ENCODE results near the gene POPDC2.

Gene POPDC2

DNA sequence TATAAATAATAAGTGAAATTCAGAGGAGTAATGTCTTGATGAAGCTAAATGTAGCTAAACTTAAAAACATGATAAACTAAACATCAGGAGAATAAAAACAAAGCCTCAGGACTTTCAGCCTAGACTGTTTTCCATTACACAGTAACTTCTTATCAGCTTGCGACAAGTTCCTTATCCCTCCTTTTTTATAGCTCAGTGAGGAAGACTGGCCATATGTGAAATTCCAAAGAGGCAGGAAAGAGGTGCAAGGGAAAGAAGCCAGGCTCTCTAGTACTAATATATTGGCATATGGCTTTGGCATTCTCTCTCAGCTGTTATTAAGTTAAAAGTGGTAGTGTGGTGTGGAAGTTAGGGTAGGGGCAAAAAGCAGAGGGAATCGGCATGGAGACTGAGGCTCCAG, 12.4 kb upstream of the POPDC2 start:
- in situ Hi-C loops (cut with MboI; ENCODE audit: low sequenced_read_pairs) = no loop called here

DNA sequence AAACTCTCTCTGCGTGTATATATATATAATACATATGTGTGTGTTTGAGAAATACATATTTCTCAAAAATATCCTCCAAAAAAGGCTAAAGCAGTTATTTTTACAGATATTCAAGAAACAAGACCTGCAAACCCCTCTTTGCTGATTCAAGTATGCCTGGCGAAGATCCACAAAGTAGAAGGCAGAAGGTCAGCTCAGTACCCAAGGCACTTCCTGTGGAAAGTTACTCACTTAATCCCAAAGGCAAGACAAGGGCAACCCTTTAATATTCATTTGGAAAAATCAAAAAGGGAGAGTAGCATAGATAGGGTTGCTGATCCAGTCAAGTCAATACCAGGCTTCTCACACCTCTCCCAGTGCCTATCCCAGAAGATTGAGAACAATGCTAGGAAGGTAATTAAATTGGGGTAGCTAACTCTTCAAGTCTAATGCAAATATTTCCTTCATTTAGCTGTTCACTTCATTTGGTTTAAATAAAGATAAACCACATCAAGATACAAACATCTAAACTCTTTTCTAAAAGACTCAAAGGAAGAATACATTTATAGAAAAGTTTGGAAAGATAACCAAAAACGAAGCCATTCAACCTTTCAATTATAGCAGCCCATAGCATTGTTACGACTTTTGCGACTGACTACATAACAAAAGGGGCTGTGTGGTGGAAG, 9.6 kb upstream of the POPDC2 start:
- in situ Hi-C loops (cut with MboI; ENCODE audit: low sequenced_read_pairs) = no loop called here

GRCh38 chr3:119665954-119666559, 5.7 kb upstream of the POPDC2 start:
- in situ Hi-C loops (cut with MboI; ENCODE audit: low sequenced_read_pairs) = no loop called here

DNA sequence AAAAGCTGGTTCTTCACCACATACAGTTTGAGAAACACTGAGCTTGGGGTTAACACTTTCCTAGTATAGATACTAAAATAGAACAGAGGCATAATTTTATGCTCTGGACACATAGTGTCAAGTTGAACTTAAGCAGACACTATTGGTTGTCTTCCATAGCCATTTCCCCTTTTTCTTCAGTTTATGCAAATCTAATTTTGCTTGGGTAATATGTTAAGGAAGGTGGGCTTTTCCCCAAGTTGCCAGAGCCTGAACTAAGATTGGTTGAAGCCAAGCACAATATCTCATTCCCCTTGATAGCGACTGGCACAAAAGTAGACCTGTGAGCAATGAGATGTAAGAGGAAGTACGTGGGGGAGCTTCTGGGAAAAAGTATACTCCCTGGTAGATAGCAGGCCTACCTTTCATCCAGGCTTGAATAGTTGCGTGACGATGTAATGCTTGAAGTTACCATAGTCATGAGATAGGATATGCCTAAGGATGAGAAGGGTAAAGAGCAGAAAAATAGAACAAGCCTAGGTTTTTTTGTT, 4.5 kb upstream of the POPDC2 start:
- in situ Hi-C loops (cut with MboI; ENCODE audit: low sequenced_read_pairs) = no loop called here

- in situ Hi-C loops (cut with MboI; ENCODE audit: low sequenced_read_pairs) = no loop called here
Measured at GRCh38 chr3:119664370-119664769, 4.0 kb upstream of the POPDC2 start.

DNA sequence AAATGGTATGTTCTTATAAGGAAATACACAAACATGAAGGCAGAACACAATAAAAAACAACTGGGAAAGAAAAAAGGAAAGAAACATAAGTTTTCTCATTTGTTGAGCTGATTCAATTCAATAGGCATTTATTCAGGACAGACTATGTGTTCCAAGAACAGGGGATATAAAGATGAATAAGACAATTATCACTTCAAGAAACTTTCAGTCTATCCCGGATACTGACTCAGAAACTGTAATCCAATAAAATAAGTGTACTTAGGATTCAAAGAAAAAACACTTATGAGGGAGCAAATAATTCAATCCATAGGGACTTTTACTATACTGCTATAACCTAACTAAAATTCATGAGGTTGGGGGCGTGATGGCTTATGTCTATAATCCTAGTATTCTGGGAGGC, 3.5 kb upstream of the POPDC2 start:
- in situ Hi-C loops (cut with MboI; ENCODE audit: low sequenced_read_pairs) = no loop called here

GRCh38 chr3:119662604-119663373, 2.4 kb upstream of the POPDC2 start:
- in situ Hi-C loops (cut with MboI; ENCODE audit: low sequenced_read_pairs) = no loop called here

DNA sequence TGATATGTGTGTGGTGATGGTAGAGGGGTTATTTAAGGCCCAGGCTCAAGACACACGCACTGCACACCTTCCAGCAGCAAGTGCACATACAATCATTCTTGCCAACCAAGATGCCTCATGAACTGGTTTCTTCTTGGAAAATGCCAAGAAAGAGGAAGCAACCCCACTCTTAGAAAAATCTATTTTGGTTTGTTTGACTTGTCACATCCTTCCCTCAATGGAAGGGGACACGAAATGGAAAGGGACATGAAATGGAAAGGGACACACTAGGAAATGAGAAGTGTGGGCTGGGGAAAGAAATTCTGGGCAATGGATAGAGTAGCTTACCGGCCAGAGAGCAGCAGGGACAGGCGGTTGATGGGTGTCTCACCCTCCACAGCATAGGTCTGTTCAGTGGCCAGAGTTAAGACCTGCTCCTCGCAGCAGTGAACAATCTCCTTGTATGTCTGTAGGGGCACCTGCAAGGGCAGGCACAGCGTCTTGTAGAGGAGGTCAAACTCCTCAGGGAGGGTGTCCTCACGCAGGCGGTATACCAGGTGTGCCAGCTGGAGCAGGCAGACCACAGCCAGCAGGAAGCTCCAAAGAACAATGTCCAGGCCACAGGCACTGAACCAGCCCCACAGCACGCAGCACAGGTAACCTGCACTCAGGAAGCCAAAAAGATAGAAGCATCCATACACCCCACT, 640 bp downstream of the POPDC2 start:
- in situ Hi-C loops (cut with MboI; ENCODE audit: low sequenced_read_pairs) = no loop called here

- in situ Hi-C loops (cut with MboI; ENCODE audit: low sequenced_read_pairs) = no loop called here
Measured at GRCh38 chr3:119658994-119659393, 1.4 kb downstream of the POPDC2 start.

DNA sequence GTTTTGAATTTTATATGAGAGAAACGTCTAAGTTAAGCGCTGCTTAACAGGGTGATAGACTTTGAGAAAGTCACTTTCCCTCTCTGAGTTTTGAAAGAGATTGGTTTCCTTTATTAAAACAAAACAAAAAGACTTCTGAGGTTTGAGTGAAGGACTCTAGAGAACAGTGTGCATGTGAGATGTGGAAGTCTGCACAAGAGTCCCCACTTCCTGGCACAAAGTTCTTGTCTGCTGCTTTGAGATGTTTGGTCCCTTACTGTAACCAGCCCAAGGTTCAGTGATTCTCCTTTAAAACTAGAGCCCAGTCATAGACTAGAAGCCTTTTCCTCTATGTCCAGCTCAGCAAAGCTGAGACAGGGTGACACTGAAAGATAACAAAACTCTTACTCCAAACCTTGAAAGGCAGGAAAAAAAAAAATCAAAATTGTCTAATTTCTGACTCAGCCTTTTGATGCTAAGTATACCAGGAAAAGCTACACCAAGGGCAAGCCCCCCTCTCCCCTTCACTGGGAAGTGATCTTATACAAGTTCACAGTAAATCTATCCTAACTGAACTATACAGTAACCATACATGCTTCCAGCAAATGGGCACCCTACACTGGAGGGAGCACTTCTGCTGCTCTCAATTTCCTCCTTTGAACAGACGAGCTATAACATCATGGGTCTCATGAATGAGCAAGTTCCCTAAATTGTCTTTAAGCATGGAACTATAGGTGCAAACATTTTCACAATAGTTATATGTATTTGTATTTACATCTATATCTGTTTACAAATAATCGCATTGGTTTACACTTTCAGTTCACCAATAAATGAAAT, 2.3 kb downstream of the POPDC2 start:
- in situ Hi-C loops (cut with MboI; ENCODE audit: low sequenced_read_pairs) = no loop called here

DNA sequence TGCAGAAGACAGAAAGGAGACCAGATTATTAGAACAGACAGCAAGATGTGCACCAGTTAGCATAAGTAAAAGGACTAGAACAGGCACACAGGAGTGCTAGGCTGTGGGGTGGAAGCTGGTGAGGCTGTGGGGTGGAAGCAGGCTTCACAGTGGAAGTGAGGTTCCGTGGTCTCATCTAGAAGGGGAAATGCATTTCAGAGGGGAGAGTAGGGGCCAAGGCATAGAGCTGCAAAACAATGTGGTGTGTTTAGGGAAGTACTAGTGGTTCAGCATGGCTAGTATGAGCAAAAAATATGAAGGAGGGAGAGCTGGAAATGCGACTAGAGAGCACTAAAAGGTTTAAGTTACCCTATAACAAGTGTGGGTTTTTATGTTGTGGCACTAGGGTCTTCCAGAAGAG, 6.5 kb downstream of the POPDC2 start:
- in situ Hi-C loops (cut with MboI; ENCODE audit: low sequenced_read_pairs) = no loop called here

GRCh38 chr3:119652306-119653033, 7.9 kb downstream of the POPDC2 start:
- in situ Hi-C loops (cut with MboI; ENCODE audit: low sequenced_read_pairs) = no loop called here

DNA sequence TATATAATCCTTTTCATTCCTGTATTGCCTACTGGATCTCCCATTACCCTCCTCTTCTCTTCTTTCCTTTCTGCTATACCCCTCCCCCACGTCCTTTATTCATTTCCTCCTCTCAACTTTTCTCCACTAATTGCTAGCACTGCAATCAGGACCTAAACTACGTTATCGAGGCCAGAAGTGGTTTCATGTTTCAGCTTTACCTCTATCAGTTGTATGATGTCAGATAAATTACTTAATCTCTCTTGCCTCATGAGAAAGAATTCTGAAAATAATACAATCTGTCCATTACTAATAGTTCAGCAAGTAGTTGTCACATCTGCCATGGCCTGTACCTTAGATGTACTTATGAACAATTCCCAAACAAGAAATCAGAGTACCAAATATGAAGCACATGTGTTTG, 10.6 kb downstream of the POPDC2 start:
- in situ Hi-C loops (cut with MboI; ENCODE audit: low sequenced_read_pairs) = no loop called here

DNA sequence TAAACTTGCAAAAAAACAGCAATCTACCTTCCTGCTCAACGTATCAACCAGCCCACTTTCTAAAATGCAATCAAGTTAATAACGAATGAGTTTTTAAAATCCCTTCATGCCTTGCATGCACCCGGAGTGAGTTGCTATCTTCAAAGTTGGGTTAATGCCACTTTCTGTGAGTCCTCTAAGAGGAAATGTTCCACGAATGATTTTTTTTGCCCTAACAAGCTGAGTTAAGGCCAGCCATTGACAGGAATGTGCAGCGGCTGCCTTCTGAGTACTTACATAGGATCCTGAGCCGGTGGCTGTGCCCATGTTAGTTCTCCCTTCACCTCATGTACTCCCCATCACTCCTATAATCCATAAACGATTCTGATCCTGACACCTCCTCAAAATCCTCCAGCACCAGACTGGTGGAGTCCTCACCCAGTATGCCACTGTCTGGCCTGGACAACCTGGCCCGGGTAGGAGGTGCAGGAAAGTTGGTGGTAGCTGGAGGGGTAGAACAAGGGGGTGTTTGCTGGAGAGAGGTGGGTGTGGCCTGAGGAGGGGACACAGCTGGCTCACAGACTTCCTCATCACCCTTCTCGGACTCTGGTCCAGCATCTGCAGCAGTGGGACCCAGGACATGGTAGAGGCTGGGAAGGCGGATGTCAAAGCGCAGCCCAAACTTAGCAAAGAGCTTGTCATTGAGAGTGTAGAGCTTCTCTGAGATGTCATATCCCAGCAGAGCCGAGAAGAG, 12.4 kb downstream of the POPDC2 start:
- in situ Hi-C loops (cut with MboI; ENCODE audit: low sequenced_read_pairs) = no loop called here

GRCh38 chr3:119647171-119647570, 13.2 kb downstream of the POPDC2 start:
- in situ Hi-C loops (cut with MboI; ENCODE audit: low sequenced_read_pairs) = no loop called here

GRCh38 chr3:119645813-119646212, 14.6 kb downstream of the POPDC2 start:
- in situ Hi-C loops (cut with MboI; ENCODE audit: low sequenced_read_pairs) = no loop called here

DNA sequence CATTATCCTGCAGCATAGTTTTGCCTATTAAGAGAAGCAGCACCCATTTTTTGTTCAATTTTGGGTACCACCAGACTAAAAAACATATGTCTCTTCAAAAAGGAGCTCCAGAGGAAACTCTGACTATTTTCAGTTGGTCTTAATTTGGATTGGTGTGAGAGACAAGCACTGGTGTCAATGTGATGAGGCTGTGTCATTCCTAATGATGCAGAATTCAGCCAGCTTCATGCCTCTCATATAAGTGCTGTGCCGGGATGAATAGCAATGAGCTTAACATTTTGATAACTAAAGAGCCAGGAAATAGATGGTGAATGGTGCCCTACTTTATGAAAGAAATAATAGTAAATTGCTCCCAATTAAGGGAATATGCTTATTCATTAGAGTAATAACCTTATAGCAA, 15.9 kb downstream of the POPDC2 start:
- in situ Hi-C loops (cut with MboI; ENCODE audit: low sequenced_read_pairs) = no loop called here

DNA sequence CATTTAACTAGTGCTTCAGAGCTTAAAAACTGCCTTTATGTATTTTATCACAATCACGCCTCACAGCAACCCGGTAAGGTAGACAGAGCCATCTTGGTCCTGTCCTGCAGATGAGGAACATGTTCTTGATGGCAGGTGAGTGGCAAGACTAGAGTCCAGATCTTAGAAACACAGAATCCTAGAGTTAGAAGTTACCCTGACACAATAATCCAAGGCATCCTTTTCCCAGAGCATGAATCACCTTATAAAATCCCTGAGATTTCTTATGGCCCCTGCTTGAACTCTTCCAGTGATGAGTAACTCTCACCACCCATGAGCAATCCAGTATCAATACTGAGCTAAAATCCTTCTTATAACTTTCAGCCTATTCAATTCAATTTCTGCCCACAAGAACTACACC, 16.9 kb downstream of the POPDC2 start:
- in situ Hi-C loops (cut with MboI; ENCODE audit: low sequenced_read_pairs) = no loop called here

DNA sequence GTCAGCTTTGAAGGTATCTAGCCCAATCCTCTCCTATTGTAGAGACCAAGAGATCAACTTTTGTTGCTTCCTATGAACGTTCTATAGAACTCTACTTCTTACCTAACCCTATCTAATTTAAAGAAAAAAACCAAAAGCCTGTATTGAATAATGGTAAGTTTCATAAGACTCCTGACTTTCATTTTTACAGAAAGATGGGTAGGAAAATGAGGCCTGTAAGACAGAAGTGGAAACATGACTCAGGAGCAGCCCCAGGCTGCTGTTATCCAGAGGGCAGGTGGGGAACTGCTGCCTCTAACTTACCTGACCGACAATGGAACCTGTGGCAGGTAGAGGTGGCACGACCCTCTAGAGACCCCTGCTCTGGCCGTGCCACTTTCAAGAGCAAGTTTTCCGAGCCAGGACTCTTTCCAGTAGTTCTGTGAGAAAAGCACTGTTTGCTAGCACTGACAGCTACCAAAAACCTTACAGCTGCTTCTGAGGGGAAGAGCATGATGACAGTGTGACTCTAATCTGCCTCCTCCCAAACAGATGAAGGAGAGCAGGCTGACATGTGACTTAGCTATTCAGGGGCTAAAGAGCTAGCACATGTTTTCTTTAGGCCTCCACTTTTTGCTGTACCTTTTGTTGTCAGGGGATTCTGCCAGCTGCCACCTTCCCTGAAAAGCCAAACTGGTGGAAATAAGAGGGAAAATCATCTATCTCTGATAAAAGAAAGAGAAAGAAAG, 17.5 kb downstream of the POPDC2 start:
- in situ Hi-C loops (cut with MboI; ENCODE audit: low sequenced_read_pairs) = no loop called here

Measured in hTERT RPE-1 (cell line).